ENCODE results near the gene MAP2K6. TPM values are rescaled to one million over a fixed set of nuclear protein-coding genes. Genes with fewer than 3 reads are reported as not detected.

Gene MAP2K6
- total RNA-seq, 1 donor from 2014 or later: 4.7 TPM

GRCh38 chr17:69528035-69528434 lies 113.5 kb downstream of the MAP2K6 start:
- H3K27me3 ChIP-seq: no peaks in the 10 kb centered on the region
- DNase-seq: no peak
- intact Hi-C loops (cut with DNase I): loop anchor here (10.0 kb wide), 1 partner anchor 193 kb away; no protein-coding TSS in a partner anchor

GRCh38 chr17:69533481-69534234 lies 119.2 kb downstream of the MAP2K6 start:
- TF ChIP-seq CTCF (IDR thresholded peaks at IDR 0.05): no peak
- no peak for DNase-seq
- no peak overlapping the region for H3K27ac ChIP-seq
- no peaks in the 10 kb centered on the region for H3K36me3 ChIP-seq
- H3K4me3 ChIP-seq: no peak overlapping the region
- no peaks in the 10 kb centered on the region for H3K27me3 ChIP-seq
- no peaks in the 10 kb centered on the region for H3K4me1 ChIP-seq
- H3K9me3 ChIP-seq: no peaks in the 10 kb centered on the region
- intact Hi-C loops (cut with DNase I): no loop called here
- no peak for ATAC-seq

More at GRCh38 chr17:69528035-69528434, 113.5 kb downstream of the MAP2K6 start:
- Histone ChIP-seq H3K36me3 (peaks cover 7% of the 10 kb centered on the region), H3K4me3 (no peak overlapping the region), H3K27ac (no peak overlapping the region), H3K9me3 (no peaks in the 10 kb centered on the region), H3K4me1 (no peaks in the 10 kb centered on the region)
- TF ChIP-seq CTCF (IDR thresholded peaks at IDR 0.05): no peak
- no peak for ATAC-seq

GRCh38 chr17:69534235-69534621 lies 119.7 kb downstream of the MAP2K6 start:
- Histone ChIP-seq H3K4me1 (no peaks in the 10 kb centered on the region), H3K36me3 (no peaks in the 10 kb centered on the region), H3K27ac (no peak overlapping the region), H3K27me3 (no peaks in the 10 kb centered on the region), H3K4me3 (no peak overlapping the region), H3K9me3 (no peaks in the 10 kb centered on the region)
- no peak for ATAC-seq
- no peak for DNase-seq
- no peak for TF ChIP-seq CTCF (IDR thresholded peaks at IDR 0.05)
- intact Hi-C loops (cut with DNase I): no loop called here

- Histone ChIP-seq H3K36me3 (no peaks in the 10 kb centered on the region), H3K9me3 (no peaks in the 10 kb centered on the region), H3K4me3 (no peak overlapping the region), H3K27me3 (no peaks in the 10 kb centered on the region), H3K27ac (no peak overlapping the region), H3K4me1 (no peaks in the 10 kb centered on the region)
- intact Hi-C loops (cut with DNase I): no loop called here
- no peak for DNase-seq
- no peak for TF ChIP-seq CTCF (IDR thresholded peaks at IDR 0.05)
- ATAC-seq: no peak
Observed at GRCh38 chr17:69535016-69535570, 120.6 kb downstream of the MAP2K6 start.

GRCh38 chr17:69538795-69539194 lies 124.3 kb downstream of the MAP2K6 start:
- no peaks in the 10 kb centered on the region for H3K4me1 ChIP-seq
- no peak for TF ChIP-seq CTCF (IDR thresholded peaks at IDR 0.05)
- H3K27ac ChIP-seq: no peak overlapping the region
- H3K4me3 ChIP-seq: no peak overlapping the region
- H3K9me3 ChIP-seq: no peaks in the 10 kb centered on the region
- intact Hi-C loops (cut with DNase I): no loop called here
- ATAC-seq (no peak), DNase-seq (no peak)
- H3K27me3 ChIP-seq: no peaks in the 10 kb centered on the region
- no peaks in the 10 kb centered on the region for H3K36me3 ChIP-seq

Measured in upper lobe of right lung (tissue), 1 donor.